Renal cortical epithelial cell (primary cell): ENCODE results near the gene FAM219A. TPM values are rescaled to one million over a fixed set of nuclear protein-coding genes. Genes with fewer than 3 reads are reported as not detected.

Experiments used
- DNase-seq: peaks from one replicate; pipeline ENCODE4 v3.0.0-alpha.2; 2011; ENCODE audit warnings: low read depth
- total RNA-seq: library from RNA; depleted of rRNA; stranded (reverse); fragments of >200 nt; gene quantifications from 2 replicates; pipeline ENCODE4 v1.2.3, GENCODE V29; 2014

The FAM219A gene
- total RNA-seq, 1 donor from 2014 or later, result 17.2 TPM

- DNase-seq, result no peak
Observed at GRCh38 chr9:34349324-34349723, 109.0 kb downstream of the FAM219A start.

Other genes with a start within 250 kb of the FAM219A start
- 1.9 and 3.5 TPM in 2 replicates for gene KIF24, start 129.3 kb downstream of the FAM219A start, total RNA-seq
- gene NUDT2, start 129.0 kb downstream of the FAM219A start, total RNA-seq, result 14.5 and 27.4 TPM in 2 replicates
- 4.0 and 12.3 TPM in 2 replicates for gene MYORG, start 81.7 kb downstream of the FAM219A start, total RNA-seq
- gene DNAI1, start 235 bp upstream of the FAM219A start, total RNA-seq, result 0.99 TPM in 1 of 2 replicates, not detected in the other
- gene ENHO, start 64.4 kb upstream of the FAM219A start, total RNA-seq, result 0.30 TPM in 1 of 2 replicates, not detected in the other
- gene CNTFR, start 131.2 kb upstream of the FAM219A start, total RNA-seq, result not detected in 2 replicates
- 14.9 and 16.1 TPM in 2 replicates for gene RPP25L, start 153.5 kb upstream of the FAM219A start, total RNA-seq
- gene DCTN3, start 161.9 kb upstream of the FAM219A start, total RNA-seq, result 50.4 and 79.3 TPM in 2 replicates
- gene ARID3C, start 170.5 kb upstream of the FAM219A start, total RNA-seq, result not detected in 2 replicates
- gene SIGMAR1, start 179.2 kb upstream of the FAM219A start, total RNA-seq, result 36.8 and 56.1 TPM in 2 replicates
- 24.7 and 30.2 TPM in 2 replicates for gene GALT, start 188.1 kb upstream of the FAM219A start, total RNA-seq
- gene IL11RA, start 193.6 kb upstream of the FAM219A start, total RNA-seq, result 4.2 and 4.5 TPM in 2 replicates
- gene CCL27, start 204.1 kb upstream of the FAM219A start, total RNA-seq, result not detected in 2 replicates
- gene CCL19, start 232.7 kb upstream of the FAM219A start, total RNA-seq, result not detected in 2 replicates